WTC11 (cell line): Measurements from ENCODE around the gene CYP4F22. TPM values are rescaled to one million over a fixed set of nuclear protein-coding genes. Genes with fewer than 3 reads are reported as not detected.
A peak's percentile ranks its signal among the peaks of the same experiment; 100 is the strongest.
"Not testable (repeated sequence)": the region's sequence is repeated elsewhere in the genome, so short reads cannot be mapped to it uniquely, and the experiment has no call there.

Source experiments
- ATAC-seq: fragments of 200-7000 bp; cut with Tn5 transposase; 2 replicates; pipeline ENCODE4 v1.10.0; 2021; ENCODE audit warnings: mild to moderate bottlenecking, moderate library complexity
- CTCF ChIA-PET: fragments of 300-600 bp; sonication (Branson Sonifier 250); formaldehyde crosslinking; loops from one replicate; lab custom pipeline; 2021; ENCODE audit warnings: antibody characterized with exemption; lab: Charles Lee
- POLR2A ChIA-PET: fragments of 350-600 bp; sonication (Branson Sonifier 250); formaldehyde crosslinking; loops from one replicate; lab custom pipeline; 2021; ENCODE audit warnings: antibody characterized with exemption; lab: Charles Lee
- DNase-seq: peaks from one replicate; pipeline ENCODE4 v3.0.0; 2021; ENCODE audit warnings: low spot score
- H3K27ac Mint-ChIP-seq: 2 replicates; pipeline ENCODE4 v1.8.0; 2021; ENCODE audit warnings: mixed read lengths
- H3K27me3 Mint-ChIP-seq: 2 replicates; pipeline ENCODE4 v1.8.0; 2021; ENCODE audit warnings: low read depth, mild to moderate bottlenecking, moderate library complexity, mixed read lengths
- H3K36me3 Mint-ChIP-seq: 2 replicates; pipeline ENCODE4 v1.8.0; 2021; ENCODE audit warnings: mixed read lengths
- H3K4me1 Mint-ChIP-seq: 2 replicates; pipeline ENCODE4 v1.8.0; 2022; ENCODE audit warnings: mixed read lengths
- H3K4me3 Mint-ChIP-seq: 2 replicates; pipeline ENCODE4 v1.8.0; 2021; ENCODE audit warnings: mild to moderate bottlenecking, moderate library complexity, mixed read lengths
- H3K9me3 Mint-ChIP-seq: 2 replicates; pipeline ENCODE4 v1.8.0; 2021; ENCODE audit warnings: mixed read lengths
- CBFB ChIP-seq: sonication (generic); formaldehyde crosslinking; IDR thresholded peaks from 2 replicates; pipeline ENCODE4 v1.8.1; 2022; ENCODE audit warnings: mild to moderate bottlenecking, low read depth, missing genetic modification reagents
- ELF4 ChIP-seq: sonication (generic); formaldehyde crosslinking; IDR thresholded peaks from 2 replicates; pipeline ENCODE4 v1.8.1; 2022; ENCODE audit warnings: low read depth, mild to moderate bottlenecking, moderate library complexity, missing genetic modification reagents
- EMX1 ChIP-seq: fragments of 250-450 bp; sonication (Bioruptor Pico); IDR thresholded peaks from 2 replicates; pipeline ENCODE4 v1.8.0; 2021; ENCODE audit warnings: mild to moderate bottlenecking
- ETV6 ChIP-seq: sonication (generic); formaldehyde crosslinking; IDR thresholded peaks from 2 replicates; pipeline ENCODE4 v1.8.1; 2022; ENCODE audit warnings: mild to moderate bottlenecking, missing genetic modification reagents
- GTF2I ChIP-seq: fragments of 250-450 bp; sonication (Bioruptor Pico); conservative IDR thresholded peaks from 2 replicates; pipeline ENCODE4 v1.4.0; 2021; ENCODE audit warnings: mild to moderate bottlenecking
- KAT7 ChIP-seq: sonication (generic); formaldehyde crosslinking; IDR thresholded peaks from 2 replicates; pipeline ENCODE4 v1.8.1; 2023; ENCODE audit warnings: missing genetic modification reagents, mild to moderate bottlenecking, borderline replicate concordance
- NFE2L1 ChIP-seq: sonication (generic); formaldehyde crosslinking; IDR thresholded peaks from 2 replicates; pipeline ENCODE4 v1.8.1; 2023; ENCODE audit warnings: missing genetic modification reagents
- NR3C1 ChIP-seq: sonication (generic); formaldehyde crosslinking; conservative IDR thresholded peaks from 2 replicates; pipeline ENCODE4 v1.8.1; 2023; ENCODE audit warnings: low read depth, mild to moderate bottlenecking, missing genetic modification reagents
- PRRX2 ChIP-seq: fragments of 250-450 bp; sonication (Bioruptor Pico); IDR thresholded peaks from 2 replicates; pipeline ENCODE4 v1.8.0; 2021; ENCODE audit warnings: mild to moderate bottlenecking
- SMAD4 ChIP-seq: sonication (generic); formaldehyde crosslinking; IDR thresholded peaks from 2 replicates; pipeline ENCODE4 v1.8.0; 2022; ENCODE audit warnings: mild to moderate bottlenecking, missing genetic modification reagents
- SP1 ChIP-seq: sonication (generic); formaldehyde crosslinking; conservative IDR thresholded peaks from 2 replicates; pipeline ENCODE4 v1.8.1; 2022; ENCODE audit warnings: missing genetic modification reagents
- TCF7 ChIP-seq: sonication (generic); formaldehyde crosslinking; IDR thresholded peaks from 2 replicates; pipeline ENCODE4 v1.8.0; 2022; ENCODE audit warnings: mild to moderate bottlenecking, low read depth, missing genetic modification reagents, moderate library complexity
- ZBTB21 ChIP-seq: sonication (generic); formaldehyde crosslinking; IDR thresholded peaks from 2 replicates; pipeline ENCODE4 v1.8.1; 2023; ENCODE audit warnings: mild to moderate bottlenecking, missing genetic modification reagents, borderline replicate concordance
- ZNF138 ChIP-seq: sonication (generic); formaldehyde crosslinking; conservative IDR thresholded peaks from 2 replicates; pipeline ENCODE4 v1.8.1; 2022; ENCODE audit warnings: mild to moderate bottlenecking, moderate library complexity, missing genetic modification reagents
- ZNF219 ChIP-seq: sonication (generic); formaldehyde crosslinking; IDR thresholded peaks from 2 replicates; pipeline ENCODE4 v1.8.0; 2023; ENCODE audit warnings: missing genetic modification reagents, mild to moderate bottlenecking, borderline replicate concordance
- ZNF416 ChIP-seq: fragments of 250-450 bp; sonication (Bioruptor Pico); IDR thresholded peaks from 2 replicates; pipeline ENCODE4 v1.9.0; 2021; ENCODE audit warnings: mild to moderate bottlenecking, inconsistent platforms
- total RNA-seq: library from RNA; stranded (reverse); gene quantifications from 3 replicates; pipeline ENCODE4 v1.2.3, GENCODE V29; 2021
- TF ChIP-seq, protein P1 (sequence below): sonication (generic); formaldehyde crosslinking; IDR thresholded peaks from 2 replicates; pipeline ENCODE4 v1.8.1; 2023; ENCODE audit warnings: mild to moderate bottlenecking, missing genetic modification reagents
- TF ChIP-seq, protein P2 (sequence below): sonication (generic); formaldehyde crosslinking; IDR thresholded peaks from 2 replicates; pipeline ENCODE4 v1.8.1; 2022; ENCODE audit warnings: mild to moderate bottlenecking, moderate library complexity, missing genetic modification reagents
- TF ChIP-seq, protein P3 (sequence below): sonication (generic); formaldehyde crosslinking; IDR thresholded peaks from 2 replicates; pipeline ENCODE4 v1.8.0; 2022; ENCODE audit warnings: mild to moderate bottlenecking, missing genetic modification reagents
- TF ChIP-seq, protein P4 (sequence below): fragments of 200-600 bp; IDR thresholded peaks from 2 replicates; pipeline ENCODE4 v1.8.0; 2022; ENCODE audit warnings: antibody characterized with exemption
- TF ChIP-seq, protein P5 (sequence below): sonication (generic); formaldehyde crosslinking; IDR thresholded peaks from 2 replicates; pipeline ENCODE4 v1.8.0; 2023; ENCODE audit warnings: missing genetic modification reagents
- TF ChIP-seq, protein P6 (sequence below): sonication (generic); formaldehyde crosslinking; conservative IDR thresholded peaks from 2 replicates; pipeline ENCODE4 v1.8.1; 2022; ENCODE audit warnings: mild to moderate bottlenecking, missing genetic modification reagents
- TF ChIP-seq, protein P7 (sequence below): sonication (generic); formaldehyde crosslinking; IDR thresholded peaks from 2 replicates; pipeline ENCODE4 v1.8.0; 2022; ENCODE audit warnings: mild to moderate bottlenecking, missing genetic modification reagents
- TF ChIP-seq, protein P8 (sequence below): sonication (generic); formaldehyde crosslinking; IDR thresholded peaks from 2 replicates; pipeline ENCODE4 v1.8.1; 2023; ENCODE audit warnings: mild to moderate bottlenecking, missing genetic modification reagents, moderate library complexity

Gene CYP4F22
- total RNA-seq, 1 experiment from 2014 or later = 1.2 TPM

DNA sequence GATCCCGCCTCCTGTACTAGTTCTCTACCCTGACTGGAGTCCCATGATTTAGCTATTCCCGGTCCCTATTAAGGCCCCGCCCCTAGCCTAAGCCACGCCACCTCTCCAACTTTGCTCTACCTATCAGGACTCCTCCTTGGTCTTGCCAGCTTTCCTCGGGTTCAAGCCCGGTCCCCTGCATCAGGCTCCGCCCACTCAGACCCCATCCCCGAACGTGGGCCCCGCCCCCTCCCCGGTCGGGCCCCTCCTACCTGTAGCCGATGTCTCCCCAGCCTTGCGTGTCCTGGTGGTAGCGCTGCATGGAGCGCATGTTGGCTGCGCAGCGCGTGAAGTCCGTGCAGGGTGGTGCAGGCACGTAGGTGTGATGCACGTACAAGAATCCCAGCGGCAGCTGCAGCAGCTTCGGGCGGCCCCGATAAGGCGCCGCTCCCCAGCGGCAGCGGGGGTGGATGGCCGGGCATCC is 36.7 kb upstream of the CYP4F22 start:
- 0 out of 2 replicates have a peak, but pooled peaks have one; percentile 11 for ATAC-seq
- POLR2A ChIA-PET = no interaction called here
- CTCF ChIA-PET = interaction anchor here (1.1 to 1.3 kb wide), 2 partner anchors 14 to 52 kb away, joined by 3 to 4 read pairs; partner anchors contain the start of gene AKAP8L

DNA sequence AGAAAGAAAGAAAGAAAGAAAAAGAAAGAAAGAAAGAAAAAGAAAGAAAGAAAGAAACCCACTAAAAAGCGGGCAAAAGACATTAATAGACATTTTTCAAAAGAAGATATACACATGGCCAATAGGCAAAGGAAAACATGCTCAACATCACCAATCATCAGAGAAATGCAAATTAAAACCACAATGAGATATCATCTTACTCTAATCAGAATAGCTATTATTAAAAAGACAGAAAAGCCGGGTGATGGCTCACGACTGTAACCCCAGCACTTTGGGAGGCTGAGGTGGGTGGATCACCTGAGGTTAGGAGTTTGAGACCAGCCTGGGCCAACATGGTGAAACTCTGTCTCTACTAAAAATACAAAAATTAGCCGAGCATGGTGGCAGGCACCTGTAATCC is 34.5 kb upstream of the CYP4F22 start:
- Mint-ChIP-seq H3K9me3 (peaks cover 22% of the 10 kb centered on the region), H3K27me3 (peaks cover 44% of the 10 kb centered on the region)
- H3K36me3 Mint-ChIP-seq, CTCF ChIA-PET, H3K27ac Mint-ChIP-seq, POLR2A ChIA-PET, H3K4me1 Mint-ChIP-seq, H3K4me3 Mint-ChIP-seq, DNase-seq, ATAC-seq: not testable (repeated sequence)

More for the DNA sequence above, 36.7 kb upstream of the CYP4F22 start:
- Mint-ChIP-seq H3K9me3 (peaks cover 18% of the 10 kb centered on the region), H3K4me3 (no peak overlapping the region), H3K27me3 (peaks cover 65% of the 10 kb centered on the region), H3K36me3 (no peaks in the 10 kb centered on the region), H3K4me1 (peaks cover 5% of the 10 kb centered on the region; the same call in 1 of the 2 replicates), H3K27ac (no peak overlapping the region)
- peak; percentile 56 for DNase-seq
- TF ChIP-seq ZNF416 (no peak), ELF4 (no peak), ZBTB21 (CRISPR knock-in tag) (no peak), ETV6 (CRISPR knock-in tag) (no peak), PRRX2 (CRISPR knock-in tag) (no peak), ZNF138 (no peak), ZNF219 (no peak), NFE2L1 (CRISPR knock-in tag) (no peak)
- TF ChIP-seq, protein P1, sequence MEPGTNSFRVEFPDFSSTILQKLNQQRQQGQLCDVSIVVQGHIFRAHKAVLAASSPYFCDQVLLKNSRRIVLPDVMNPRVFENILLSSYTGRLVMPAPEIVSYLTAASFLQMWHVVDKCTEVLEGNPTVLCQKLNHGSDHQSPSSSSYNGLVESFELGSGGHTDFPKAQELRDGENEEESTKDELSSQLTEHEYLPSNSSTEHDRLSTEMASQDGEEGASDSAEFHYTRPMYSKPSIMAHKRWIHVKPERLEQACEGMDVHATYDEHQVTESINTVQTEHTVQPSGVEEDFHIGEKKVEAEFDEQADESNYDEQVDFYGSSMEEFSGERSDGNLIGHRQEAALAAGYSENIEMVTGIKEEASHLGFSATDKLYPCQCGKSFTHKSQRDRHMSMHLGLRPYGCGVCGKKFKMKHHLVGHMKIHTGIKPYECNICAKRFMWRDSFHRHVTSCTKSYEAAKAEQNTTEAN (CRISPR knock-in tag) = no peak

DNA sequence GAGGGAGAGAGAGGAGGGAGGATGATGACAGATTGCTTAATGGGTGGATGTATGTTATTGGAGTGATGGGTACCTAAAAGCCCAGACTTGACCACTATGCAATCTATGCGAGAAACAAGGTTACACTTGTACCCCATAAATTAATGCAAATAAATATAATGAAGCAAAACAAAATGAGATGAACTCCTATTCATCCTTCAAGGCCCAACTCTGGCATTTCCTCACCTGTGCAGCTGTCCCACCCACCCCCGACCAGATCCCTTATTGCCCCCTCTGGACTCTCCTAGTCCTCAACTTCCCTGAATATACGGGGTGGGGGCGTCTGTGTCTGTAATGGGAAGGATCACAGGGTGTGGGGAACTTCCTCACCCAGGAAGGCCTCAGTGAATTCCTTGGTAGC is 33.2 kb upstream of the CYP4F22 start:
- ChIA-PET CTCF (no interaction called here), POLR2A (no interaction called here)
- no peak for DNase-seq
- peaks cover 24% of the 10 kb centered on the region for H3K9me3 Mint-ChIP-seq
- no peak for TF ChIP-seq SMAD4 (CRISPR knock-in tag)
- no peak for TF ChIP-seq NR3C1
- no peak for TF ChIP-seq ZNF416
- TF ChIP-seq, protein P2, sequence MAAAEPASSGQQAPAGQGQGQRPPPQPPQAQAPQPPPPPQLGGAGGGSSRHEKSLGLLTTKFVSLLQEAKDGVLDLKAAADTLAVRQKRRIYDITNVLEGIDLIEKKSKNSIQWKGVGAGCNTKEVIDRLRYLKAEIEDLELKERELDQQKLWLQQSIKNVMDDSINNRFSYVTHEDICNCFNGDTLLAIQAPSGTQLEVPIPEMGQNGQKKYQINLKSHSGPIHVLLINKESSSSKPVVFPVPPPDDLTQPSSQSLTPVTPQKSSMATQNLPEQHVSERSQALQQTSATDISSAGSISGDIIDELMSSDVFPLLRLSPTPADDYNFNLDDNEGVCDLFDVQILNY = no peak
- no peak for TF ChIP-seq ZNF138
- no peak for TF ChIP-seq KAT7 (CRISPR knock-in tag)
- TF ChIP-seq CBFB (CRISPR knock-in tag) = no peak
- TF ChIP-seq, protein P3, sequence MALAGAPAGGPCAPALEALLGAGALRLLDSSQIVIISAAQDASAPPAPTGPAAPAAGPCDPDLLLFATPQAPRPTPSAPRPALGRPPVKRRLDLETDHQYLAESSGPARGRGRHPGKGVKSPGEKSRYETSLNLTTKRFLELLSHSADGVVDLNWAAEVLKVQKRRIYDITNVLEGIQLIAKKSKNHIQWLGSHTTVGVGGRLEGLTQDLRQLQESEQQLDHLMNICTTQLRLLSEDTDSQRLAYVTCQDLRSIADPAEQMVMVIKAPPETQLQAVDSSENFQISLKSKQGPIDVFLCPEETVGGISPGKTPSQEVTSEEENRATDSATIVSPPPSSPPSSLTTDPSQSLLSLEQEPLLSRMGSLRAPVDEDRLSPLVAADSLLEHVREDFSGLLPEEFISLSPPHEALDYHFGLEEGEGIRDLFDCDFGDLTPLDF (CRISPR knock-in tag) = no peak
- TF ChIP-seq, protein P4, sequence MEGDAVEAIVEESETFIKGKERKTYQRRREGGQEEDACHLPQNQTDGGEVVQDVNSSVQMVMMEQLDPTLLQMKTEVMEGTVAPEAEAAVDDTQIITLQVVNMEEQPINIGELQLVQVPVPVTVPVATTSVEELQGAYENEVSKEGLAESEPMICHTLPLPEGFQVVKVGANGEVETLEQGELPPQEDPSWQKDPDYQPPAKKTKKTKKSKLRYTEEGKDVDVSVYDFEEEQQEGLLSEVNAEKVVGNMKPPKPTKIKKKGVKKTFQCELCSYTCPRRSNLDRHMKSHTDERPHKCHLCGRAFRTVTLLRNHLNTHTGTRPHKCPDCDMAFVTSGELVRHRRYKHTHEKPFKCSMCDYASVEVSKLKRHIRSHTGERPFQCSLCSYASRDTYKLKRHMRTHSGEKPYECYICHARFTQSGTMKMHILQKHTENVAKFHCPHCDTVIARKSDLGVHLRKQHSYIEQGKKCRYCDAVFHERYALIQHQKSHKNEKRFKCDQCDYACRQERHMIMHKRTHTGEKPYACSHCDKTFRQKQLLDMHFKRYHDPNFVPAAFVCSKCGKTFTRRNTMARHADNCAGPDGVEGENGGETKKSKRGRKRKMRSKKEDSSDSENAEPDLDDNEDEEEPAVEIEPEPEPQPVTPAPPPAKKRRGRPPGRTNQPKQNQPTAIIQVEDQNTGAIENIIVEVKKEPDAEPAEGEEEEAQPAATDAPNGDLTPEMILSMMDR = no peak
- TF ChIP-seq, protein P5, sequence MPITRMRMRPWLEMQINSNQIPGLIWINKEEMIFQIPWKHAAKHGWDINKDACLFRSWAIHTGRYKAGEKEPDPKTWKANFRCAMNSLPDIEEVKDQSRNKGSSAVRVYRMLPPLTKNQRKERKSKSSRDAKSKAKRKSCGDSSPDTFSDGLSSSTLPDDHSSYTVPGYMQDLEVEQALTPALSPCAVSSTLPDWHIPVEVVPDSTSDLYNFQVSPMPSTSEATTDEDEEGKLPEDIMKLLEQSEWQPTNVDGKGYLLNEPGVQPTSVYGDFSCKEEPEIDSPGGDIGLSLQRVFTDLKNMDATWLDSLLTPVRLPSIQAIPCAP (CRISPR knock-in tag) = no peak
- no peak for TF ChIP-seq SP1 (CRISPR knock-in tag)
- TF ChIP-seq EMX1 = no peak
- TF ChIP-seq, protein P6, sequence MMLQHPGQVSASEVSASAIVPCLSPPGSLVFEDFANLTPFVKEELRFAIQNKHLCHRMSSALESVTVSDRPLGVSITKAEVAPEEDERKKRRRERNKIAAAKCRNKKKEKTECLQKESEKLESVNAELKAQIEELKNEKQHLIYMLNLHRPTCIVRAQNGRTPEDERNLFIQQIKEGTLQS (CRISPR knock-in tag) = no peak
- TF ChIP-seq GTF2I (CRISPR knock-in tag) = no peak
- TF ChIP-seq, protein P7, sequence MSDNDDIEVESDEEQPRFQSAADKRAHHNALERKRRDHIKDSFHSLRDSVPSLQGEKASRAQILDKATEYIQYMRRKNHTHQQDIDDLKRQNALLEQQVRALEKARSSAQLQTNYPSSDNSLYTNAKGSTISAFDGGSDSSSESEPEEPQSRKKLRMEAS (CRISPR knock-in tag) = no peak
- TF ChIP-seq TCF7 (CRISPR knock-in tag) = no peak
- TF ChIP-seq, protein P8, sequence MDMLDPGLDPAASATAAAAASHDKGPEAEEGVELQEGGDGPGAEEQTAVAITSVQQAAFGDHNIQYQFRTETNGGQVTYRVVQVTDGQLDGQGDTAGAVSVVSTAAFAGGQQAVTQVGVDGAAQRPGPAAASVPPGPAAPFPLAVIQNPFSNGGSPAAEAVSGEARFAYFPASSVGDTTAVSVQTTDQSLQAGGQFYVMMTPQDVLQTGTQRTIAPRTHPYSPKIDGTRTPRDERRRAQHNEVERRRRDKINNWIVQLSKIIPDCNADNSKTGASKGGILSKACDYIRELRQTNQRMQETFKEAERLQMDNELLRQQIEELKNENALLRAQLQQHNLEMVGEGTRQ = no peak
- no peaks in the 10 kb centered on the region for H3K36me3 Mint-ChIP-seq
- ATAC-seq = no peak
- peaks cover 31% of the 10 kb centered on the region for H3K27me3 Mint-ChIP-seq
- no peak overlapping the region for H3K4me3 Mint-ChIP-seq
- H3K4me1 Mint-ChIP-seq = no peaks in the 10 kb centered on the region
- no peak overlapping the region for H3K27ac Mint-ChIP-seq
